ENCODE results near the gene ANKRD34C. TPM values are rescaled to one million over a fixed set of nuclear protein-coding genes. Genes with fewer than 3 reads are reported as not detected.

ANKRD34C gene
- total RNA-seq, 2 experiments from 2014 or later = not detected

GRCh38 chr15:79329171-79329611 lies 46.7 kb downstream of the ANKRD34C start:
- peaks cover 39% of the 10 kb centered on the region for H3K36me3 ChIP-seq (ENCODE audit: insufficient read depth, low read length)
- CTCF ChIA-PET (ENCODE audit: unreplicated experiment) = no interaction called here
- no peaks in the 10 kb centered on the region; the same call in 1 of the 2 replicates for H3K9me3 ChIP-seq (ENCODE audit: low read length)
- H3K27ac ChIP-seq (ENCODE audit: low read depth, low read length, poor library complexity, severe bottlenecking) = no peak overlapping the region
- POLR2A ChIA-PET = no interaction called here
- H3K4me1 ChIP-seq (ENCODE audit: insufficient read depth, low read length, poor library complexity, severe bottlenecking) = peaks cover 10% of the 10 kb centered on the region
- no TSS peak for BruUV-seq (replicated peaks)
- H3K4me3 ChIP-seq (ENCODE audit: low read depth, low read length, poor library complexity, severe bottlenecking) = no peak overlapping the region
- no peaks in the 10 kb centered on the region for H4K20me1 ChIP-seq (ENCODE audit: insufficient read depth, low read length)
- H3K9me2 ChIP-seq (ENCODE audit: insufficient read depth, low read length) = no peaks in the 10 kb centered on the region
- no peak for DNase-seq (ENCODE audit: low spot score)
- no peak overlapping the region for H3K4me2 ChIP-seq (ENCODE audit: low read length)
- H3K79me2 ChIP-seq (ENCODE audit: insufficient read depth, low read depth, low read length) = no peaks in the 10 kb centered on the region
- H2AFZ ChIP-seq (ENCODE audit: low read length) = no peak overlapping the region
- no peak for TF ChIP-seq EZH2phosphoT487 (IDR thresholded peaks at IDR 0.05; ENCODE audit: borderline replicate concordance, low read depth, low read length)
- no peak for TF ChIP-seq CTCF (conservative IDR thresholded peaks at IDR 0.05; ENCODE audit: low read length)
- intact Hi-C loops (cut with micrococcal nuclease; ENCODE audit: unreplicated experiment) = no loop called here

Other genes starting within 250 kb of the ANKRD34C start
- 3.0 and 3.9 TPM in 2 replicates for gene RASGRF1, start 191.9 kb upstream of the ANKRD34C start, total RNA-seq (2014; rRNA removed; shearing (Covaris generic))
- gene RASGRF1, start 191.9 kb upstream of the ANKRD34C start, total RNA-seq (2022) = 4.5 and 7.3 TPM in 2 replicates
- 51.5 and 55.9 TPM in 2 replicates for gene TMED3, start 28.4 kb downstream of the ANKRD34C start, total RNA-seq (2014; rRNA removed; shearing (Covaris generic))
- 31.5 and 33.2 TPM in 2 replicates for gene TMED3, start 28.4 kb downstream of the ANKRD34C start, total RNA-seq (2022)
- gene MINAR1, start 149.6 kb downstream of the ANKRD34C start, total RNA-seq (2014; rRNA removed; shearing (Covaris generic)) = 2.0 and 2.4 TPM in 2 replicates
- 1.3 and 1.8 TPM in 2 replicates for gene MINAR1, start 149.6 kb downstream of the ANKRD34C start, total RNA-seq (2022)

Measured in OCI-LY7 (cell line).